ENCODE data around the gene NPIPA7. TPM values are rescaled to one million over a fixed set of nuclear protein-coding genes. Genes with fewer than 3 reads are reported as not detected.
"Not testable (repeated sequence)": the region's sequence is repeated elsewhere in the genome, so short reads cannot be mapped to it uniquely, and the experiment has no call there.

NPIPA7 gene
- 10 to 100 TPM; 10.8 to 12.9 TPM for total RNA-seq

- H3K4me3 Mint-ChIP-seq; H3K9me3 Mint-ChIP-seq (ENCODE audit: low read depth); CTCF ChIA-PET; H3K4me1 Mint-ChIP-seq; ATAC-seq; DNase-seq; H3K36me3 Mint-ChIP-seq; H3K27me3 Mint-ChIP-seq; H3K27ac Mint-ChIP-seq: not testable (repeated sequence)
Measured at GRCh38 chr16:16378840-16379239, at the start of gene NPIPA7. Gene NPIPA7, plus strand, starts transcription at chr16:16379140. Its CDS starts 105 bp downstream, at chr16:16379245.

- H3K9me3 Mint-ChIP-seq (ENCODE audit: low read depth); H3K4me3 Mint-ChIP-seq; ATAC-seq; H3K27me3 Mint-ChIP-seq; DNase-seq; H3K27ac Mint-ChIP-seq; H3K36me3 Mint-ChIP-seq; CTCF ChIA-PET; H3K4me1 Mint-ChIP-seq: not testable (repeated sequence)
Measured at GRCh38 chr16:16331466-16331865, 47.5 kb upstream of the NPIPA7 start.

- H3K9me3 Mint-ChIP-seq (ENCODE audit: low read depth); H3K4me3 Mint-ChIP-seq; ATAC-seq; CTCF ChIA-PET; DNase-seq; H3K4me1 Mint-ChIP-seq; H3K27me3 Mint-ChIP-seq; H3K27ac Mint-ChIP-seq; H3K36me3 Mint-ChIP-seq: not testable (repeated sequence)
Measured at GRCh38 chr16:16357556-16357955, 21.4 kb upstream of the NPIPA7 start.

- H3K9me3 Mint-ChIP-seq (ENCODE audit: low read depth); DNase-seq; H3K4me3 Mint-ChIP-seq; ATAC-seq; H3K27ac Mint-ChIP-seq; H3K36me3 Mint-ChIP-seq; H3K27me3 Mint-ChIP-seq; CTCF ChIA-PET; H3K4me1 Mint-ChIP-seq: not testable (repeated sequence)
Measured at GRCh38 chr16:16358539-16359240, 20.2 kb upstream of the NPIPA7 start.

GRCh38 chr16:16363595-16363994, 15.3 kb upstream of the NPIPA7 start:
- H3K4me1 Mint-ChIP-seq, CTCF ChIA-PET, ATAC-seq: not testable (repeated sequence)

GRCh38 chr16:16364100-16364499, 14.8 kb upstream of the NPIPA7 start:
- H3K4me3 Mint-ChIP-seq; H3K27me3 Mint-ChIP-seq; CTCF ChIA-PET; ATAC-seq; DNase-seq; H3K27ac Mint-ChIP-seq; H3K36me3 Mint-ChIP-seq; H3K9me3 Mint-ChIP-seq (ENCODE audit: low read depth); H3K4me1 Mint-ChIP-seq: not testable (repeated sequence)

More at GRCh38 chr16:16363595-16363994, 15.3 kb upstream of the NPIPA7 start:
- not testable (repeated sequence) for H3K36me3 Mint-ChIP-seq; H3K4me3 Mint-ChIP-seq; H3K27ac Mint-ChIP-seq; H3K27me3 Mint-ChIP-seq; H3K9me3 Mint-ChIP-seq (ENCODE audit: low read depth); DNase-seq

- H3K4me3 Mint-ChIP-seq; CTCF ChIA-PET; H3K9me3 Mint-ChIP-seq (ENCODE audit: low read depth); H3K4me1 Mint-ChIP-seq; DNase-seq; H3K27me3 Mint-ChIP-seq; H3K36me3 Mint-ChIP-seq; H3K27ac Mint-ChIP-seq; ATAC-seq: not testable (repeated sequence)
Measured at GRCh38 chr16:16364701-16365100, 14.2 kb upstream of the NPIPA7 start.

- H3K27ac Mint-ChIP-seq, CTCF ChIA-PET, H3K27me3 Mint-ChIP-seq: not testable (repeated sequence)
Measured at GRCh38 chr16:16365319-16365718, 13.6 kb upstream of the NPIPA7 start.

GRCh38 chr16:16365851-16366250, 13.1 kb upstream of the NPIPA7 start:
- H3K27me3 Mint-ChIP-seq; H3K9me3 Mint-ChIP-seq (ENCODE audit: low read depth); H3K27ac Mint-ChIP-seq; ATAC-seq; H3K4me1 Mint-ChIP-seq; DNase-seq; H3K36me3 Mint-ChIP-seq; CTCF ChIA-PET; H3K4me3 Mint-ChIP-seq: not testable (repeated sequence)

More at GRCh38 chr16:16365319-16365718, 13.6 kb upstream of the NPIPA7 start:
- DNase-seq; H3K4me3 Mint-ChIP-seq; ATAC-seq; H3K4me1 Mint-ChIP-seq; H3K36me3 Mint-ChIP-seq; H3K9me3 Mint-ChIP-seq (ENCODE audit: low read depth): not testable (repeated sequence)

GRCh38 chr16:16366552-16367284, 12.2 kb upstream of the NPIPA7 start:
- H3K27ac Mint-ChIP-seq; H3K9me3 Mint-ChIP-seq (ENCODE audit: low read depth); H3K27me3 Mint-ChIP-seq; ATAC-seq; H3K4me1 Mint-ChIP-seq; H3K36me3 Mint-ChIP-seq; H3K4me3 Mint-ChIP-seq; CTCF ChIA-PET: not testable (repeated sequence)
- DNase-seq = peak; percentile 35

- H3K36me3 Mint-ChIP-seq; H3K9me3 Mint-ChIP-seq (ENCODE audit: low read depth); H3K27ac Mint-ChIP-seq; DNase-seq; H3K27me3 Mint-ChIP-seq; H3K4me3 Mint-ChIP-seq; ATAC-seq; CTCF ChIA-PET; H3K4me1 Mint-ChIP-seq: not testable (repeated sequence)
Measured at GRCh38 chr16:16367285-16367628, 11.7 kb upstream of the NPIPA7 start.

- H3K27me3 Mint-ChIP-seq; ATAC-seq; H3K4me1 Mint-ChIP-seq; H3K4me3 Mint-ChIP-seq; H3K27ac Mint-ChIP-seq; CTCF ChIA-PET; H3K36me3 Mint-ChIP-seq; H3K9me3 Mint-ChIP-seq (ENCODE audit: low read depth): not testable (repeated sequence)
- DNase-seq = peak; percentile 35
Measured at GRCh38 chr16:16369081-16369856, 9.7 kb upstream of the NPIPA7 start.

GRCh38 chr16:16371136-16371735, 7.7 kb upstream of the NPIPA7 start:
- H3K36me3 Mint-ChIP-seq; ATAC-seq; H3K27ac Mint-ChIP-seq; H3K27me3 Mint-ChIP-seq; H3K4me3 Mint-ChIP-seq; H3K9me3 Mint-ChIP-seq (ENCODE audit: low read depth); H3K4me1 Mint-ChIP-seq; CTCF ChIA-PET: not testable (repeated sequence)
- DNase-seq = peak; percentile 26

Data from activated CD8-positive, alpha-beta memory T cell treated with anti-CD3 and anti-CD28 coated beads, Interleukin-2, amount 10 ng/mL, durations not matched to agents 7 days and 5 days (primary cell).